ENCODE data around the gene CD83.

CD83 gene

DNA sequence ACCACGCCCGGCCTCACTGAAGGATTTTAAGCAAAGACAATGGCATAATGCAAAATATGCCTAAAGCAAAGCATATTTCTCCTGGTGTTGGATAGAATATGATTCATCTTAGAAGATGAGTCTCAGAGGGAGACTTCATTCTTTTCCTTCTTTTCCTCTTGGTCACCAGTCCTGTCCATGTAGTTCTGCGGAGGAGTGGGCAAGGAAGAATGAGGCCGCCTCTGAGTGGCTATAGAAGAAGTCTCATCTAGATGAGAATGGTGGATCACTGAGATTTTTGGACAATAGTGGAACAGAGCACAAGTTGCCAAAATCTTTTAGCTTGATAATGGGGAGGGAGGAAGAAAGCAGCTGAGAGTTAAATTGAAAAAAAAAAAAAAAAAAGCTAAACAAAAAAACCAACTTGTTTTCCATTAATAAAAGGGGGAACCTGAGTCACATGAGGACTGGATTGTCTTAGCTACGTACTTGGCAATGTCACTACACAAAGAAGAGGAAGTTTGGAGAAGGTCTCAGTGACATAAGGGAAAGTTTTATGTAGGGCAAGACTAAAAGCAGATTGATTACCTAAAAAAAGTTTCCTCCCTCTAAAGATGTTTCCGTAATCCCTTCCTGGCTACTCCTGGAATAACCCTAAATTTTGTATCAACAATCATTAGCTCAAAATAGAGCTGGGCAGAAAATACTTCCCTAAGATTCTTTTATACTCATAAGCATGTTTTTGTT is 6.0 kb downstream of the CD83 start:
- DNase-seq (ENCODE audit: low read depth in 1 of 2, low spot score in 1 of 2) = no peak

DNA sequence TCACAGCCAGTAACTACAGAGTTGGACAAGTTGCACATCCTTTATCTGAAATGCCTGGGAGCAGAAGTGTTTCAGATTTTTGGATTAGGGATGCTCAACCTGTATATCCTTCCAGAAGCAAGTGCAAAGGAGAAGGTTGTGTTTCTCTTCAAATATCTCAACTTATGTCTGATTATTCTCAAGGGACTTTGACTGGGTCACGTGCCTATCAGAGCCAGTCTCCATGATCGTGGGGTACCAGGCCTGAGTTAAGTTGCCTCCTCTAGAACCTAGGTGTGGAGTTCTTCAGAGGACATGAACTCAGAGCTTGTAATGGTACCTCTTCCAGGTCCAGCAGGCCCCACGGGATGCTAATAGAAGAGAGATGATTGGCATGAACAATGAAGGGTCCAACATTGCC is 7.8 kb downstream of the CD83 start:
- DNase-seq (ENCODE audit: low read depth in 1 of 2, low spot score in 1 of 2) = no peak

DNA sequence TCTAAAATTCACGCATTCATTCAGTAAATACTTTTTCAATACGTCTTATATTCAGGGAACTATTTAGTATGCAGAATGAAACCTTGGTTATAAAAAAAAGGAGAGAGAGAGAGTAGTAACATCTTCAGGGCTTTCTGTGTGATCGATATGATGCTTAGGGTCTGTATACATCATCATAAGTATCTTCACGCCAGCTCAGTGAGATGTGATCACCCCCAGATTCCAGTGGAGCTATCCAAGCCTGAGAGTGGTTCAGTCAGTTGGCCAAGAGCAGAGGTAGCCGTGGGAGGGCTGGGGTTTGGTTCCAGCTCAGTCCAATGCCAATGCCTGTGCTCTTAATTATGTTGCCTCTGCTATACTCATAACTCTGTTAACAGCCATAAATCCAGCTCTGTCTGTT is 8.6 kb downstream of the CD83 start:
- DNase-seq (ENCODE audit: low read depth in 1 of 2, low spot score in 1 of 2) = no peak

DNA sequence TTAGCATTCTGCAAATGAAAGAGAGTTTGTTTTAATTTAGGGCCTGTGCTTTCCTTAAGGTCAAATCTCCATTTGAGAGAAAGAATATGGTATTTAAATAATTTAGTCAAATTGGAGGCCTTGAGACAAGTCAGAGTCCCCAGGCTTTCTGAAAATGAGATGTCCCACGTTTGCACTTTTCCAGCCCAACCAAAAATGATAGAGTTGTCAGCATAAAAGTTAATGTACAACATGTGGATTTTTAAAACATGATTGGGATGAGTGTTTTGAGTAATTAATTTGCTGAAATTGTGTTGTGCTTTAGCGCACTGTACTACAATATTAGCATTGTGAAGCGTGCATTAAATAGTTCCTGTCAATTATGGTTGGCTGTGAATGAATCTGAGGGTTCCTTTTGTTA is 10.0 kb downstream of the CD83 start:
- no peak for DNase-seq (ENCODE audit: low read depth in 1 of 2, low spot score in 1 of 2)

DNA sequence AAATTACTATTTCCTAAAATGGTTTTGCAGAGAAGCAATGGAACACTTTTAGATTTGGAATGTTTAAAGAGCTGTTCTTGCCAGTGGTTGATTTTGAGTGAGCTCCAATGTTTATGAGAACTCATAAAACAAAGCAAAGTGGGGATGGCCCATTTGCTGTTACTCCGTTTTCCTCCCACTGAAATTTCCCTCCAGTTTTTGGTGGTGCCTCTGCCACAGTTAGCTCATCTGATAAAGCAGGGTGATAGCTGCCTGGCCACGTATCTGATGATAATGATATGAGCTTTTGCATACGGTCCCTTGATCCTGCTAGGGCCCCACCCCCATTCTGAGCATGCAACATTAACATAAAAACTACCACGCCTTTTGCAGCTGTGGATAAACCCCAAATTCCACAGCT is 10.4 kb downstream of the CD83 start:
- no peak for DNase-seq (ENCODE audit: low read depth in 1 of 2, low spot score in 1 of 2)

DNA sequence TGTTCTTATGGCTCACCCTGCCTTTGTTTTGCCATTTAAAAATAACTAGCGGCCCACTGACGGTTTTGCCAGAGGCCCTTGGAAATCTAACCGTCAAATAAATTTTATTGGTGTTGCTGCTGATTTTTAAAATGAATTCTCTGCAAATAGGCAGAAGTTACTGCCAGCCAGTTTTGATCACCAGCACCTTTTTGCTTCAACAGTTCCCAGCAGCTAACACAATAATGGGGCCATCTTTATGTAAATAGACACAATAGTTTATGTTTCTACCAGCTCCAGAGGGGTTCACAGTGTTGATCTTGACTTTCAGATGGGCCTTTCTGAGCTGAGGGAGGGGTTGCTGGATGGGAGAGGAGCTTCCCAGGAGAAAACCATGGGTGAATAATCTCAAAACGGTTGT is 11.2 kb downstream of the CD83 start:
- DNase-seq (ENCODE audit: low read depth in 1 of 2, low spot score in 1 of 2) = no peak

DNA sequence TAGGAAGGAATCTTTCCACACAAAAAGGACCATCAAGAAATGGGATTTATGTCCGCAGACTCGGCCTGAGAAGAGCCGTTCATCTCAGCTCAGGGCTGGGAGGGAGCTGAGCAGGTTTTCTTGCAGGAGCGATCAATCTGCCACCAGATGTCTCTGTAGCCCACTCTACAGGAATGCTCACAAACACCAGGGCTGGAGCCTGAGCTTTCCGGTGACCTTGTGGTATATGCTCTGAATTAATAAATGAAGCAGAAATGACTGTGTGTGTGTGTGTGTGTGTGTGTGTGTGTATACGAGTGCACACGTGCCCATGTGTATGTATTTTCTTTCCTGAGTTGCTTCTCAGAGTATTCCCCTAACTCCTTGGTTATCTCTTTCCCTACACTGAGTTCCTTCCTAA is 12.0 kb downstream of the CD83 start:
- no peak for DNase-seq (ENCODE audit: low read depth in 1 of 2, low spot score in 1 of 2)

DNA sequence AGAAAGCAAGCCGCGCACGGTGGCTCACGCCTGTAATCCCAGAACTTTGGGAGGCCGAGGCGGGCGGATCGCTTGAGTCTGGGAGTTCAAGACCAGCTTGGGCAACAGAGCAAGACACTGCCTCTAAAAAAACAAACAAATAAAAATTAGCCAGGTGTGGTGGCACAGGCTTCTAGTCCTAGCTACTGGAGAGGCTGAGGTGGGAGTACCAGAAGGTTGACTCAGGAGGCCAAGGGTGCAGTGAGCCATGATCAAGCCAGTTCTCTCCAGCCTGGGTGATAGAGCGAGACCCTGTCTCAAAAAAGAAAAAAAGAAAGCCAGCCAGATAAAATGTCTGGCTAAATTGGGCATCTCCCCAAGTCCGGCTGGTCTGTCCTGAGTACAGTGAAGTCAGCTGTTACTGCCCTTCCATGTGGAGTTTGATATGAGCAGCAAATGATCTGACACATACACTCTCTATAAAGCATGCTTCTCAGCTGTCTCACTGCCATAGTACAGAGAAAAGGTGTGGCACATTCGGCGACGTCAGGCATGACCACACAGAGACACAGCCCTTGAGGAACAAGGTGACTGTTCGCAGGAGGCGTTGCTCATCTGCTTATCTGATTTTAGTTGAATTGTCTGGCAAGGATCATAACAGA is 13.0 kb downstream of the CD83 start:
- no peak for DNase-seq (ENCODE audit: low read depth in 1 of 2, low spot score in 1 of 2)

DNA sequence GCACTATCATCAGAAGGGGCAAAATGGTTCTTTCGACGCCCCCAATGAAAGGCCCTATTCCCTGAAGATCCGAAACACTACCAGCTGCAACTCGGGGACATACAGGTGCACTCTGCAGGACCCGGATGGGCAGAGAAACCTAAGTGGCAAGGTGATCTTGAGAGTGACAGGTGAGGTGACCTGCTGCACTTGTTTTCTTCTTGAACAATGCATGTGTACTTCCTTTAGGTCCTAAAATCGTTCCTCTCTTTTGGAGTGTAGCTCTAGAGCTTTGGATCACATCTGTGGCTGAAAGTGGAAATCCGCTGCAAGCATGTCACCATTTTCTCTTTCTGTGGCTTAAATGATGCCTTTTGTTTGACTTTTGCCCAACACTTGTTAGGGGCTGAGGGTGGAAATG is 14.0 kb downstream of the CD83 start:
- DNase-seq (ENCODE audit: low read depth in 1 of 2, low spot score in 1 of 2) = no peak

DNA sequence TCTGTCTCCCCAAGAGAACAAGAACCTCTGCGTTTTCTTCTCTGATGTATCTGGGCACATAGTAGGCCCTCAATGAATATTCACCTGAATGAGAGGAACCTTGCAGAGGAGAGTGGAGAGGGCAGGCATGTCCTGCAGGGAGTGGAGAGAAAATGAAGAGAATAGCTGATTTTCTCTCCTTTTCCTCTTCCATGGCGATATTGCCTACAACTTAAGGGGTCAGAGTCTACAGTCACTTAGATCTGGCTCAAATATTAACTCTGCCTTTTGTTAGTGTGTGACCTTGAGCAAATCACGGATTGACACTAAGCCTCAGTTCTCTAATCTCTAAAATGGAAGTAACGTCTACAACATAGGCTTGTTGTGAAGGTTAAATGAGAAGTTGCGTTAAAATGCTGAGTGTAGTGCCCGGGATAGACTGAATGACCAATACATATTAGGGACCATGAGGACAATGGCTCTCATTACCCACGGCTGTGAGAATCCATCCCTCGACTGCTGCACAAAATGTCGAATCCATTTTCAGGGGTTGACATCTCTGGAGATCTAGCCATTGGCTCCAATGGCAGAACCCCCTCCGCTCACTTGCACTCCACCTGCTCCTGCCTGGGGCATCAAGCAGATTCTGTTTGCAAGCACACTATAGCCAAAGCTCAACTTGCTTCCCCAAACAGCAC is 14.8 kb downstream of the CD83 start:
- no peak for DNase-seq (ENCODE audit: low read depth in 1 of 2, low spot score in 1 of 2)

DNA sequence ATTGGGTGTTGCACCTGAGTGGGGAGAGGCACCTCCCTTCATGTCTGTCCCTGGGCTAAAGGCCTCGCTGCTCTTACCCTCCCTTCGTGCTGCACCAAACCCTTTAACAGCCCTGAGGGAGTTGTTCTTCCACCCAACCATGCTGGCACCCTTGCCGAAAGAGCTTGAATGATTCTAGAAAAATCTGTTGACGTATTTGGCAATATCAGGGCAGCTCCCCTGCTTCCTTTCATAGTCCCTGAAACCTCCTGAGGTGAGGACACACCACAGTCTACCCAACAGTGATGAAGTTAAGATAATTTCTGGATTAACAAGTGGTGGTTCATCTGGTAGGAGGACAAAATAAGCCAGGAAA is 15.3 kb downstream of the CD83 start:
- no peak for DNase-seq (ENCODE audit: low read depth in 1 of 2, low spot score in 1 of 2)

DNA sequence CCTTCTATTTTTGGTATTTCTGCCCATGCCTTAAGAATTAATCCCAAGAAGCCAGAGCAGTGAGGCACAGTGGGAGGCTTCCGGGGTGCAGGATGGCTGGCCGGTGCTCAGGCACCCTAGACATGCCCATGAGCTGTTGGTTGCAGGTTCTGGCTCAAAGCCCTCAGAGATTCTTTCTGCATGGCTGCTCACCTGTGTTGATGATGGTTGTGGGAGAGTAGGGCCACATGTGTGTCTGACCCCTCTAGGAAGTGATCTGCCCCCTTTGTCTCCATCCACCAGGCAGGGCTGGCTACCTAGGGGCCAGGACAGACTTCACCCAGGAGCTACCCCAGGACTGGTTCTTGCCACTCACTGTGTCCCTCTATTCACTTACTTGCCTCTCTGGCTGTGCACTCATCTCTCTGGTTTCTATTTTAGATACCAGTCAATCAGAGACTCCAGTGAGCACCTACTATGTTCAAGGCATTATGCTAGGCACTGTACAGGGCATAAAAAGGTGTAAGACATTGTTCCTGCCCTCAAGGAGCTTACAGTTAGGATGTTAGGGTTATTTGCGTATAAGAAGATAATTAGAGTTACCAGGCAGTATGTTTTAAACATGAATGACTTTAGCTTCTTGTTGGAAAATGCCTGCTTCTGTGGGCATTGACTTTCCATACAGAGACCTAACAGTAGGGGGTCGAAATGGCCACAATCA is 16.8 kb downstream of the CD83 start:
- no peak for DNase-seq (ENCODE audit: low read depth in 1 of 2, low spot score in 1 of 2)

DNA sequence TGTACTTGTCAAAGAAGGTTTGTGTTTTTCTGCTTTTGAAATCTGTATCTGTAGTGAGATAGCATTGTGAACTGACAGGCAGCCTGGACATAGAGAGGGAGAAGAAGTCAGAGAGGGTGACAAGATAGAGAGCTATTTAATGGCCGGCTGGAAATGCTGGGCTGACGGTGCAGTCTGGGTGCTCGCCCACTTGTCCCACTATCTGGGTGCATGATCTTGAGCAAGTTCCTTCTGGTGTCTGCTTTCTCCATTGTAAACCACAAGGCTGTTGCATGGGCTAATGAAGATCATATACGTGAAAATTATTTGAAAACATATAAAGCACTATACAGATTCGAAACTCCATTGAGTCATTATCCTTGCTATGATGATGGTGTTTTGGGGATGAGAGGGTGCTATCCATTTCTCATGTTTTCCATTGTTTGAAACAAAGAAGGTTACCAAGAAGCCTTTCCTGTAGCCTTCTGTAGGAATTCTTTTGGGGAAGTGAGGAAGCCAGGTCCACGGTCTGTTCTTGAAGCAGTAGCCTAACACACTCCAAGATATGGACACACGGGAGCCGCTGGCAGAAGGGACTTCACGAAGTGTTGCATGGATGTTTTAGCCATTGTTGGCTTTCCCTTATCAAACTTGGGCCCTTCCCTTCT is 18.4 kb downstream of the CD83 start:
- no peak for DNase-seq (ENCODE audit: low read depth in 1 of 2, low spot score in 1 of 2)

DNA sequence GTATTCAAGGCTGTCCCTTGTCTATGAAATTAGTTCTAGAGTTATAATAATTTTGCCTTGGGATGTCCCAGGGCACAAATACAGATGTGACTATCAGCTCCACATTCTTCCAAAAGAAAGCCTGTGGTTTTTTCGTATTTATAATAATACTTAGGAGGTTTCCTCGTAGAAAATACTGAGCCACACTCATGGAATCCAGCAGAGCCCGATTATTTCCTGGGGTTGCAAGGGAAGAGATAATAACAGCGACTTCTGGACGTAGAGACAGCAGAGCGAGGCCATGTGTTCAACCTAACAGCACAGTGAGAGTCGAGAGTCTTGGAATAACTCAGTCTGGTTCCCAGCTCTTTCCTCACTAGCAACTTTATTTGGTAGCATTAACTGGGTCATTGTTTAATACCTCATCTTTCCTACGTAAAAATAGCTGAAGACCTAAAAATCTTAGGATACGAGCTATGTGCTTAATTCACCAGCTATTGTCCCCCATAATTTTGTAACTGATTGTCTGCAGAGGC is 21.2 kb downstream of the CD83 start:
- DNase-seq (ENCODE audit: low read depth in 1 of 2, low spot score in 1 of 2) = no peak

DNA sequence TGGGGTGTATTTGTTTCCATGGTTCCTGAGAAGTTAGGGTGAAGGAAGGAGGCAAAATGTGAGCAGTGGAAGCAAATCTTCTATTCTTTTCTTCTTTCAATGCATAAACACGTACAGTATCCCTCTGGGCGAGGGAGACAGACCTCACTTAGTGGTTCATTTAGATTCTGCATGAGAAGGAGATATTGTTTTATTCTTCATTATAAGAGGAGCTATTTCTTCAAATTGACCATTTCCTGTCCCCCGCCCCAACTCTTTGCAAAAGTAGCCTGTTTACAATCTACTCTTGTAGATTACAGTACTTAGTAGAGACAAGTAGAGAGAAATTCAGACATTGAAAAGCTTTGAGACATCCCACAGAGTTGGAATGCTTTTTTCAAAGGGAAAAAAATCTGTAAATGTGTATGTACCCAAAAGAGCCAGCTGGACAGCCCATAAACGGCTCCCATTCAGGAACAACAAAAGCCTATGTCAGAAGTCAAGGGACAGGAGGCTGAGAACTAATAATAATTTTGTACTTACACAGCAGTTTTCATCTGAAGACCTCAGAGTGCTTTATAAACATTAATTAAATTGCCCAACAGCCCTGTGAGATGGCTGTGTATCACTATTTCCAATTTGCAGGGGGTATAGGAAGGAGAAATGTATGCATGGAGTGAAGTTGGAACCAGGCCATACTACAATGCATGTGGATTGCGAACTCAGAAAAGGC is 23.9 kb downstream of the CD83 start:
- no peak for DNase-seq (ENCODE audit: low read depth in 1 of 2, low spot score in 1 of 2)

DNA sequence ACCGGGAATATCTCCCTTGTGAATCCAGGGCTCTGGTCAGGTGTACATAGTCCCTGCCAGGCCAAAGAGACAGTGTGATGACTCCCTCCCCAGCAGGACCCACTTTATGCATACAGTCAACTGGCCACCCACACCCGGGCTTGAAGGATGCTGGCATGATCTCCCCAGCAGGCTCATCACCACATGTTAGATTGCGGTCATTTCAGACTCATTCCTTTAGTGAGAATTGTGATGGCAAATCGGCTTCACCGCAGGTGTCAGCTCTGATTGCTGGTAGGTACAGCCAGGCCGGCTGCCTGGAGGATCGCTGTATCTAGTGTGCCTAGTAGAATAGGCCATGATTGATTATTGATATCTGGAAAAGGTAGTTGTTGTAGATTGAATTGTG is 24.5 kb downstream of the CD83 start:
- no peak for DNase-seq (ENCODE audit: low read depth in 1 of 2, low spot score in 1 of 2)

DNA sequence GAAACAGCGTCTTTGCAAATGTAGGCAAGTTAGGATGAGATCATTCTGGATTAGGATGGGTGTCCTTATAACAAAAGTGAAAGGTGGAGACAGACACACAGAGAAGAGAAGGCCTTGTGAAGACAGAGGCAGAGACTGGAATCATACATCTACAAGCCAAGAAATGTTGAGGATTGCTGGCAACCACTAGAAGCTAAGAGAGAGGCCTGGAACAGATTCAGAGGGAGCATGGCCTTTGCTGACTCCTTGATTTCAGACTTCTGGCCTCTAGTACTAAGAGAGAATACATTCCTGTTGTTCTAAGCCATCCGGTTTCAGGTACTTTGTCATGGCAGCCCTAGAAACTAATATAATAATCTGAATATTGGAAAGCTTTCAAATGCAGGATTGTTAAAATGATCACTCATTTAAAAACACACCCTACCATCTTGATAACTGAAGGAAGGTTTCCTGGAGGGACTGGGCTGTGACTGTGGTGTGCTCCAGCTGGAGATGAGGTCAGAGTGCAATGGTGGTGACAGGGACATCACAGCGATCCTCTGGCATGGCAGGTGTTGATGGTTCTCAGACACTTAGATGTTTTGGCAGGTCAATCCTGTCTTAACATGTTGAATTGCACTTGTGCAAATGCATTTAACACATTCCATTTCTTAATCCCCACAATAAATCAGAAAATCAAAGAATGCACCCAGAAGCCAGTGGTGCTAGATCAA is 25.1 kb downstream of the CD83 start:
- no peak for DNase-seq (ENCODE audit: low read depth in 1 of 2, low spot score in 1 of 2)

DNA sequence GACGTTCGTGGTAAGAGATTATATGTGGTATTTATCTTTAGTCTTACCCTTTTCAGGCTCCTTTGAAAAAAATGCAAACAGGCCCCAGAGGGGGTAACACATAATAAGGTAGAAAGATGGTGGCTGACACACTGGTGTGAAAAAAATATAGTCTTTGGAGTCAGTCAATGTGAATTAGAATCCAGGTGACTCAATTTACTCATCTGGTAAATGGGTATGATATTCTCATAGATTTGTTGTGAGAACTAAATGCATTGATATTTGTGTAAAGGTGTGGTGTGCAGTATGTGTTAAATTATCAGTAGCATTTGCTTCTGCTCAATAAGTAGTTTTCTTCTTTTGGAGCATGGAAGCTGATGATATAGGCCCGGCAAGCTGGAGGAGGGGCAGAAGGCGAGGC is 25.7 kb downstream of the CD83 start:
- no peak for DNase-seq (ENCODE audit: low read depth in 1 of 2, low spot score in 1 of 2)

DNA sequence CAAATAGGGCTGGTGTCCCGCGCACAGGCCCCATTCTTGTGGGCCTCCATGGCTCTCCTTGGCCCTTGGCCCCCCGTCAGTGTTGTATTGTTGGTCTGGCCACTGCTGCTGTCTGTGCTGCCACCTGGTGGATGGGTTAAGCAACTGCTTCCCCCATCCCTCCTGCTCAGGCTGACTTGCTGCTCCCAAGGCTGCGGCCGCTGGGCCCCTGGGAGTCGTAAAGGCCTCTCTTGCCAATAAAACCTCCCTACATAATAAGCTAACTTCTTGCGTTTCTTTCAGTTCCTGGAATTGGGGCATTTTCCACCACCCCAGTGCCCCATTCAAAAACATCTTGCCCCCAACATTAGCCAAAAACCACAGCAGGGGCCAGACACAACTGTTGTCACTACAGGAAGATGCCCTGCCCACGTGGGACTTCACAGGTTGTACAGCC is 27.1 kb downstream of the CD83 start:
- peak; percentile 41 to 52 for DNase-seq (ENCODE audit: low read depth in 1 of 2, low spot score in 1 of 2)

DNA sequence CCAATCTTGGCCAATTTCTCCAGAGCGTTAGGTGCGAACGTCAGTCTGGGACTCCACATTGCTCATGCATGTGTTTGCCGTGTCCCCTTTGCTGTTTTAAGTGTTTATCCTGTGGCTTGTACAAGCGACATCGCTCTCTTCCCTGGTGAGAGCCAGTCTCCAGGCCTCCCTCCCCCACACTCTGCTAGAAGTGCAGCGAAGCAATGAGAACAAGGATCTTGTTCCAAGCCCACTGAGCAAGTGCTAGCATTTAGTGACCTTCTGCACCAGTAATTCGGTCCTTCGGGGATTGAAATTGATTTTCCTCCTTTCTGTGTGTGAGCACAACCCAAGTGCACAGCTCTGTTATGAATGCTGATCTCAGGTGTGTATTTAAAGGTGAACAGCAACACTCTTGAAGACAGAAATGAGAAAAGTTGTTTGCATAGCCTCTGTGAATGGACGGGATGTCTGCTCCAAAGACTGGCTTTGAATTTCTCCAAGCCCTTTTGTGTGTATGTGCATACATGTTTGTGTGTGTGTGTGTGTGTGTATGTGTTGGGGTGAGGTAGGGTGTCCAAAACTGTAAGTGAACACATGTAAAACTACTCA is 29.0 kb downstream of the CD83 start:
- DNase-seq (ENCODE audit: low read depth in 1 of 2, low spot score in 1 of 2) = no peak
